H1 (cell line): ENCODE results near the gene PPP1R13B. TPM values are rescaled to one million over a fixed set of nuclear protein-coding genes. Genes with fewer than 3 reads are reported as not detected.

ENCODE experiments used
- CBX5 ChIP-seq: fragments of 300-800, 300-1000 bp; sonication (generic); IDR thresholded peaks from 2 replicates; pipeline ENCODE4 v1.7.1; 2016; ENCODE audit warnings: antibody characterized with exemption, low read length, low read depth
- CHD1 ChIP-seq: IDR thresholded peaks from 2 replicates; pipeline ENCODE4 v1.6.1; 2012; ENCODE audit warnings: low read depth, low read length, improper control_type of control experiment
- EGR1 ChIP-seq: IDR thresholded peaks from 2 replicates; pipeline ENCODE4 v1.6.1; 2011; ENCODE audit warnings: low read depth, low read length, borderline replicate concordance
- KDM5A ChIP-seq: fragments of 200-600 bp; IDR thresholded peaks from 2 replicates; pipeline ENCODE4 v1.7.1; 2012; ENCODE audit warnings: mild to moderate bottlenecking, low read length, inconsistent platforms, mixed read lengths
- PHF8 ChIP-seq: fragments of 200-600 bp; sonication (generic); conservative IDR thresholded peaks from 2 replicates; pipeline ENCODE4 v1.7.1; 2012; ENCODE audit warnings: low read depth, mild to moderate bottlenecking, inconsistent platforms, low read length, moderate library complexity
- POLR2AphosphoS5 ChIP-seq: IDR thresholded peaks from 2 replicates; pipeline ENCODE4 v1.6.1; 2011; ENCODE audit warnings: low read depth, low read length
- RFX5 ChIP-seq: IDR thresholded peaks from 2 replicates; pipeline ENCODE4 v1.6.1; 2011; ENCODE audit warnings: low read depth, low read length, improper control_type of control experiment, borderline replicate concordance
- polyA plus RNA-seq, 7 experiments: library from polyadenylated mRNA; depleted of rRNA in 3 of 7; stranded (reverse) in 5 of 7; unstranded in 2 of 7; fragments of >200 nt in 5 of 7; fragments of 200-250 nt in 2 of 7; gene quantifications; 1 replicate in 5 of 7; 2 replicates in 1 of 7; 4 replicates in 1 of 7; pipeline versions ENCODE4 v1.2.1 to v1.2.3, GENCODE V29; 2011 to 2013; ENCODE audit warnings: missing spikeins in 2 of 7, mixed read lengths in 2 of 7
- total RNA-seq: library from RNA; stranded (reverse); fragmentation: NEBNext Ultra II Directional; extraction: Animal tissue kit (Norgen Biotek cat#: 25700); gene quantifications from 2 replicates; pipeline ENCODE4 v1.2.1, GENCODE V29; 2021
- TF ChIP-seq, protein P1 (sequence below): IDR thresholded peaks from 2 replicates; pipeline ENCODE4 v1.6.1; 2012; ENCODE audit warnings: inconsistent platforms
- TF ChIP-seq, protein P2 (sequence below): fragments of 300-600 bp; sonication (generic); IDR thresholded peaks from 2 replicates; pipeline ENCODE4 v1.7.1; 2012; ENCODE audit warnings: low read length, moderate library complexity, mild to moderate bottlenecking, inconsistent platforms; ENCODE audit not compliant: insufficient replicate concordance

Gene PPP1R13B
- total and polyA plus RNA-seq, 2 of the 8 experiments (the other 6 are each of a cell fraction or from before 2014, with no cell fraction given), result 2.6 to 8.9 TPM

DNA sequence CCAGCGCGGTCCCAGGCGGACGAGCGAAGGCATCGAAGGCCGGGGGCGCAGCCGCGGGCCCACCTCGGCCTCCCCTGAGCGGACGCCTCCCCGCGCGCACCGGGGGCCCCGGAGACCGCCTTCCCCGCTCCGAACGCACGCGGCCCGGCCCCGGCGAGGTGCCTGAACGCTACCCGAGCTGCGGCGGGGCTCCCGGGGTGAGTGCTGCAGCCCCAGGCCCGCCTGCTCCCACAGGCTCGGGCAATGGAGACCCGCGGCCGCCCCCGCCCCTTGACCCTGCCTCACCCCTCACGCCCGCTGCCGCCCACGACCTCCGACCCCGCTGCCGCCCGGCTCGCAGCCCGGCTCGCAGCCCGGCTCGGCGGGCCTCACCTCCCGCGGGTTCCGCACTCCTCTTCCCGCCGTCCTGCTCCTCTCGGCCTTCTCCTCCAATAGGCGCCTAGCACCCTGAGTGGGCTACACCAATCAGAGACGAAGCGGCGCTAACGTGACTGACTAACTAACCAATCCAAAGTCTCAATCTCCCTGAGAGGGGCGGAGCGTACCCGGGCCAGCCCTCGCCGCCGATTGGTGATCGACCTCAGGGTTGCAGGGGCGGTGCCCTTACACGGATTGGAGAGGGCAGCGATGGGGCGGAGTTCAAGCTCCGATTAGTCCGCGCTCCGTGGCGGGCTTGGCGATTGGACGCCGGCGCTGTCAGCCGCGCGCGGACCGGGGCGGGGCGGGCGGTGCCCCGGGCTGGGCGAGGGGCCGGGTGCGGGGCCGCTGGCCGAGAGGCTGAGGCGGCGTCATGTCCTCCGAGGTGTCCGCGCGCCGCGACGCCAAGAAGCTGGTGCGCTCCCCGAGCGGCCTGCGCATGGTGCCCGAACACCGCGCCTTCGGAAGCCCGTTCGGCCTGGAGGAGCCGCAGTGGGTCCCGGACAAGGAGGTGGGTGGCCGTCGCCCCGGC is 132.0 kb downstream of the PPP1R13B start, which contains the start of the genes XRCC3 and ZFYVE21 (continued):
- TF ChIP-seq, protein P1, sequence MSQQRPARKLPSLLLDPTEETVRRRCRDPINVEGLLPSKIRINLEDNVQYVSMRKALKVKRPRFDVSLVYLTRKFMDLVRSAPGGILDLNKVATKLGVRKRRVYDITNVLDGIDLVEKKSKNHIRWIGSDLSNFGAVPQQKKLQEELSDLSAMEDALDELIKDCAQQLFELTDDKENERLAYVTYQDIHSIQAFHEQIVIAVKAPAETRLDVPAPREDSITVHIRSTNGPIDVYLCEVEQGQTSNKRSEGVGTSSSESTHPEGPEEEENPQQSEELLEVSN, result peak; percentile 93
- TF ChIP-seq POLR2AphosphoS5 (peak; percentile 84), EGR1 (no peak), CHD1 (no peak), CBX5 (no peak), PHF8 (peak; percentile 89), KDM5A (no peak), RFX5 (no peak)
- TF ChIP-seq, protein P2, sequence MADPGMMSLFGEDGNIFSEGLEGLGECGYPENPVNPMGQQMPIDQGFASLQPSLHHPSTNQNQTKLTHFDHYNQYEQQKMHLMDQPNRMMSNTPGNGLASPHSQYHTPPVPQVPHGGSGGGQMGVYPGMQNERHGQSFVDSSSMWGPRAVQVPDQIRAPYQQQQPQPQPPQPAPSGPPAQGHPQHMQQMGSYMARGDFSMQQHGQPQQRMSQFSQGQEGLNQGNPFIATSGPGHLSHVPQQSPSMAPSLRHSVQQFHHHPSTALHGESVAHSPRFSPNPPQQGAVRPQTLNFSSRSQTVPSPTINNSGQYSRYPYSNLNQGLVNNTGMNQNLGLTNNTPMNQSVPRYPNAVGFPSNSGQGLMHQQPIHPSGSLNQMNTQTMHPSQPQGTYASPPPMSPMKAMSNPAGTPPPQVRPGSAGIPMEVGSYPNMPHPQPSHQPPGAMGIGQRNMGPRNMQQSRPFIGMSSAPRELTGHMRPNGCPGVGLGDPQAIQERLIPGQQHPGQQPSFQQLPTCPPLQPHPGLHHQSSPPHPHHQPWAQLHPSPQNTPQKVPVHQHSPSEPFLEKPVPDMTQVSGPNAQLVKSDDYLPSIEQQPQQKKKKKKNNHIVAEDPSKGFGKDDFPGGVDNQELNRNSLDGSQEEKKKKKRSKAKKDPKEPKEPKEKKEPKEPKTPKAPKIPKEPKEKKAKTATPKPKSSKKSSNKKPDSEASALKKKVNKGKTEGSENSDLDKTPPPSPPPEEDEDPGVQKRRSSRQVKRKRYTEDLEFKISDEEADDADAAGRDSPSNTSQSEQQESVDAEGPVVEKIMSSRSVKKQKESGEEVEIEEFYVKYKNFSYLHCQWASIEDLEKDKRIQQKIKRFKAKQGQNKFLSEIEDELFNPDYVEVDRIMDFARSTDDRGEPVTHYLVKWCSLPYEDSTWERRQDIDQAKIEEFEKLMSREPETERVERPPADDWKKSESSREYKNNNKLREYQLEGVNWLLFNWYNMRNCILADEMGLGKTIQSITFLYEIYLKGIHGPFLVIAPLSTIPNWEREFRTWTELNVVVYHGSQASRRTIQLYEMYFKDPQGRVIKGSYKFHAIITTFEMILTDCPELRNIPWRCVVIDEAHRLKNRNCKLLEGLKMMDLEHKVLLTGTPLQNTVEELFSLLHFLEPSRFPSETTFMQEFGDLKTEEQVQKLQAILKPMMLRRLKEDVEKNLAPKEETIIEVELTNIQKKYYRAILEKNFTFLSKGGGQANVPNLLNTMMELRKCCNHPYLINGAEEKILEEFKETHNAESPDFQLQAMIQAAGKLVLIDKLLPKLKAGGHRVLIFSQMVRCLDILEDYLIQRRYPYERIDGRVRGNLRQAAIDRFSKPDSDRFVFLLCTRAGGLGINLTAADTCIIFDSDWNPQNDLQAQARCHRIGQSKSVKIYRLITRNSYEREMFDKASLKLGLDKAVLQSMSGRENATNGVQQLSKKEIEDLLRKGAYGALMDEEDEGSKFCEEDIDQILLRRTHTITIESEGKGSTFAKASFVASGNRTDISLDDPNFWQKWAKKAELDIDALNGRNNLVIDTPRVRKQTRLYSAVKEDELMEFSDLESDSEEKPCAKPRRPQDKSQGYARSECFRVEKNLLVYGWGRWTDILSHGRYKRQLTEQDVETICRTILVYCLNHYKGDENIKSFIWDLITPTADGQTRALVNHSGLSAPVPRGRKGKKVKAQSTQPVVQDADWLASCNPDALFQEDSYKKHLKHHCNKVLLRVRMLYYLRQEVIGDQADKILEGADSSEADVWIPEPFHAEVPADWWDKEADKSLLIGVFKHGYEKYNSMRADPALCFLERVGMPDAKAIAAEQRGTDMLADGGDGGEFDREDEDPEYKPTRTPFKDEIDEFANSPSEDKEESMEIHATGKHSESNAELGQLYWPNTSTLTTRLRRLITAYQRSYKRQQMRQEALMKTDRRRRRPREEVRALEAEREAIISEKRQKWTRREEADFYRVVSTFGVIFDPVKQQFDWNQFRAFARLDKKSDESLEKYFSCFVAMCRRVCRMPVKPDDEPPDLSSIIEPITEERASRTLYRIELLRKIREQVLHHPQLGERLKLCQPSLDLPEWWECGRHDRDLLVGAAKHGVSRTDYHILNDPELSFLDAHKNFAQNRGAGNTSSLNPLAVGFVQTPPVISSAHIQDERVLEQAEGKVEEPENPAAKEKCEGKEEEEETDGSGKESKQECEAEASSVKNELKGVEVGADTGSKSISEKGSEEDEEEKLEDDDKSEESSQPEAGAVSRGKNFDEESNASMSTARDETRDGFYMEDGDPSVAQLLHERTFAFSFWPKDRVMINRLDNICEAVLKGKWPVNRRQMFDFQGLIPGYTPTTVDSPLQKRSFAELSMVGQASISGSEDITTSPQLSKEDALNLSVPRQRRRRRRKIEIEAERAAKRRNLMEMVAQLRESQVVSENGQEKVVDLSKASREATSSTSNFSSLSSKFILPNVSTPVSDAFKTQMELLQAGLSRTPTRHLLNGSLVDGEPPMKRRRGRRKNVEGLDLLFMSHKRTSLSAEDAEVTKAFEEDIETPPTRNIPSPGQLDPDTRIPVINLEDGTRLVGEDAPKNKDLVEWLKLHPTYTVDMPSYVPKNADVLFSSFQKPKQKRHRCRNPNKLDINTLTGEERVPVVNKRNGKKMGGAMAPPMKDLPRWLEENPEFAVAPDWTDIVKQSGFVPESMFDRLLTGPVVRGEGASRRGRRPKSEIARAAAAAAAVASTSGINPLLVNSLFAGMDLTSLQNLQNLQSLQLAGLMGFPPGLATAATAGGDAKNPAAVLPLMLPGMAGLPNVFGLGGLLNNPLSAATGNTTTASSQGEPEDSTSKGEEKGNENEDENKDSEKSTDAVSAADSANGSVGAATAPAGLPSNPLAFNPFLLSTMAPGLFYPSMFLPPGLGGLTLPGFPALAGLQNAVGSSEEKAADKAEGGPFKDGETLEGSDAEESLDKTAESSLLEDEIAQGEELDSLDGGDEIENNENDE, result no peak
